ENCODE data around the gene TUB.

TUB gene

DNA sequence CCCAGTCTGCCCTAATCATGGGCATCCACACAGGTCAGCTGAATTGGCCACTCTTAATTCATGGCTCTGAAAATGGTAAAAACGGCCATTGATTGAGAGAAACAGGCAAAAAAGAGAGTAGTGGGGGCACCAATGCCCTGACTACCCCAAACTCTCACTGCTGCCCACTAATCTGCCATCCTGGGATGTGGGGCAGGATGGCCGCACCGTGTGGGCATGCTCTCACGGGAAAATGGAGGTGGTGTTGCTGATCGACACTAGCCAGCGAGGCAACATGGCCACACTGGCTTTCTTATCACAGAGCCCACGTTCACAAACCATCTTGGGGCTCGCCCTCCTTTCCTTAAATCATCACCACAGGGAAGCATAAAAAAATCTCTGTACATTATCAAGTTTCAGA is 11.2 kb upstream of the TUB start:
- DNase-seq: no peak

DNA sequence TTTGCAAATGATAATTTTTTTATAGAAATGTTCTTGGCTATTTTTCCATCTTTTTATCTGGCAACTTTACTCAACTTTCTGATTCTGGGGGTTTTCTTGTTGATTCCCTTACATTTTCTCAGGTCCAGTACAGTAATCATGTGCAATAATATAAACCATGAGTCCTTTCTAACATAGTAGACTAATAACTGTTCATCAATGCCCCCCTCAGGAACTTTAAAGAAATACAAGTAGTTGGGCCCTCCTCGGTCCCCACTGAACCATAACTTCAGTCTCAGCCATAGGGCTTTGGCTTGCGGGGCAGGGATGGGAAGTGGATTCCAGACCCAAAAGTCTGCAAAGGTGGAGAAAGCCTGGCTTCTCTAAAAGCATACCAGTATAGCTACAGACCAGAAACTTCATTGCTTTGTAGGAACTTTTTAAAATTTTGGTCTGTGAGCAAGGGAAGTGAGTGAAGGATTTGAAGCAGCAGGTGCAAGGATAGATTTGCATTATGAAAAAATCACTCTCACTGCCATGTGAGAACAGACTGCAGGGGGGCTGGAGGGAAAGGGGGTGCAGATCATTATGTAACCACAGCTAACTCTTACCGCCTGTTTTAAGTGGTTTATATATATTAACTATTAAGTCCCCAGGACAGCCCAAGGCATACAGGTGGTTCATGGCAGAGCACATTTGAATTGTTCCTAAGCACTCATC is 10.4 kb upstream of the TUB start:
- DNase-seq: no peak

DNA sequence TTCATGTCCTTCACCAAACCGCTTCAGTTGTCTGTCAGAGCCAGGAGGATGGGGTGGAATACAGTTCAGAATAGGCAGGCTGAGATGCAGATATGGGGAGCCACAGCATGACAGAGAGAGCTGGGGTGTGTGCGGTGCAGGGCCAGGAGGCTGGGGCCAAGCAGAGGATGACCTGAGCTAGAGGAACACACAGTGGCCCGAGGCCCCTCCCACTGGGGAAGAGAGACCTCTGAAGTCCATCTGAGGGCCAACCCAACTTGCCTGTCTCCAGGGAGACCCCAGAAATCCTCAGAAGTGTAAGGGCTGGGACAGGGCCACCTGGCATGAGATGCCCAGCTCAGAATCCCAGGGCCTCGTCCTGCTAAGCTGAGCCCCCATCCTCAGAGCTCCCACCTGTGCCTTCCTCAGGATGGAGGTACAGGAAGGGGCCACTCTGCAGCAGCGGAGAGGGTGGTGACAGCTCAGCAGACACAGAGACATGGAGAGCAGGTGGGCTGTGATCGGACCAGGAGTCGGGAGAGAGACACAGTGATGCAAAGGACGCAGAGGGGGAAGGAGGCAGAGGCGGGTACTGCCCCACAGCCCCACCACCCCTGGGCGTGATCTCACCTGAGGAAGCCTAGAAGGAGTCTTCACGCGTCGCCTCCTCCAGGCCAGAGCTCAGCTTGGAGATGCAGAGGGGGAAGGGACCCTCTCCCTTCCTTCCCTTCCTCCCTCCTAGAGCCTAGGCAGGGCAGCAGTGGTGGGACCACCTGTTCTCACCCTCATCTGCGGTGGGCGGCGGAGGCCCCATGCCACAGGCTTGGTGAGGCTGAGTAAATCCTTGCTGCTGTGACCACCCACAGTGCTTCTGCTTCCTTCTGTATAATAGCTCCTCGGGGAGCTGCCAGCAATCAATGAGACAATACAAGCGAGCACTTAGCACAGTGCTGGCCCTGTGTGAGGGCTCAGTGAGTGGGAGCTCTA is 9.1 kb upstream of the TUB start:
- DNase-seq: no peak

DNA sequence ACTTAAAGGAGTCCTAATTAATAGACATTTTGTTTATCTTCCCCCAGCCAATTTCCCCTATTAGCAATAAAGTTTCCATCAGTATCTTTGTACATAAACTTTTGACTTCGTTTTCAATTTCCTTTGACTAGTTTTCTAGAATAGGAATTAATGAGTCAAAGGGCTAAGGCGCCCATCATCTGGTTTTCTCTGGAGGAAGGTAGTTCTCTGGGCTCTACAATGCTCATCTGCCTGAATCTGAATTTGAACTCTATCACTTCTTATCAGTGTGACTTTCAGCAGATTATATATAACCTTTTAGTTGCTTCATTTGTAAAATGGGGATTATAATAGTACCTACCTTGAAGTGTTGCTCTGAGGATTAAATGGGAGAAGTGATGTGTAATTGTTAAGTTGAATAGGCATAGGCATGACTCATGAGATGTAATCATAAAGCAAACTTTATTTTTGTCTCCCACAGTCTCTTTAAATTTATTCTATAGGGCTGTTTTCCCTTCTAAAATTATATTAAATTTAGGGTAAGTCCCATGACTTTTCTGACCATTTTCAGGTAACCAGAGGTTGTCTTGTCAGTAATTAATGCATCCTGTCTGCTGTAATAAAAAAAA is 5.8 kb upstream of the TUB start:
- DNase-seq: no peak

DNA sequence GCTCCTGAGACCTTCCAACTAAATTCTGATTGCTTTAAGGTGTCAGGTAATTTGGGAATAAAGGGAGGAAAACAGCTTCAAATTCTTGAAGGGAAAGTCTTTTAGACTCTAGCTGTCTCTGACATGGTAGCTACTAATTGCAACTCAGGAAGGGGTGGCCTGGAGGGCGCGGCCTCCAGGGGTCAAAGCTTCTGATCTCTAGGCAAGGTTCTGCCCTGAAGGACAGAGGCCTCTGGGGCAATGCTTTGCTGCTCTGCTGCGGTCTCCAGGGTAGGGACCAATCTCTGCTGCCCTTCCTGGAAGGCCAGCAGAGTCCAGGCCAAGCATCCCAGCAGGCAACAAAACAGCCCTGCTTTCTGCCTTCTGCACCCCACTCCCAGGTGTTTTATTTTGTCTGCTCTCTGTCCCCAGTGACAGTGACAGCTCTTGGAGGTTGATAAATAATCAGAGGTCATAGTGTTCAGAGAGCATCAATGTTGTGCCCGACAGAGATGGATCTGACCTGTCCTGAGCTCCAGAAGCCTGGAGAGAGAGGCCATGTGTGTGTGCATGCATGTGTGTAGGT is 1.8 kb upstream of the TUB start:
- no peak for DNase-seq

DNA sequence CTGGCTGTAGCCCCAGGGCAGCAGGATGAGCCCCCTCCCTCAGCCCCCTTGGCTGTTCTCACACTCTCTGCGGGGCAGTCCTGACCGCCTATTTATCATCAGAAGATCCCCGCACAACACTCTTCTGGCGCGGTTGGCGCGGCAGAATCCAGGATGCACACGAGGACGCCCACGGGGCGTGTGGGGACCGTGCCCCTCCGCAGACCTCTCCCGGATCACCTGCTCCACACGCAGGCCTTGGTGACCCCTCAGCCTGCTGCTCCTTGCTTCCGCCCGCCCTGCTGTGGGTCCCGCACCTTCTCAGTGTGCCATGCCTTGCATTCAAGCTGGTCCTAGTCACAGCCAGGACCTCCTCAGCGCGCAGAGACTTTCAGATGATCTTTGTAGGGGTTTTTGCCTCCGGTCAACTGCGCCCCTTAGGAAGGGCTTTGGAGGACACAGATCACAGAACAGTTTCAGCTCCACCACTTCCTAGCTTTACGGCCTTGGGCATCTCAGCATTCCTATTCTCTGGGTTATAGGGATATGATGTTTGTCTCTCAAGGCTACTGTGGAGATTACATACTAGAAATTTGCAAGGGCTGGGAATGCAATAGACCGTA is 841 bp upstream of the TUB start:
- no peak for DNase-seq

DNA sequence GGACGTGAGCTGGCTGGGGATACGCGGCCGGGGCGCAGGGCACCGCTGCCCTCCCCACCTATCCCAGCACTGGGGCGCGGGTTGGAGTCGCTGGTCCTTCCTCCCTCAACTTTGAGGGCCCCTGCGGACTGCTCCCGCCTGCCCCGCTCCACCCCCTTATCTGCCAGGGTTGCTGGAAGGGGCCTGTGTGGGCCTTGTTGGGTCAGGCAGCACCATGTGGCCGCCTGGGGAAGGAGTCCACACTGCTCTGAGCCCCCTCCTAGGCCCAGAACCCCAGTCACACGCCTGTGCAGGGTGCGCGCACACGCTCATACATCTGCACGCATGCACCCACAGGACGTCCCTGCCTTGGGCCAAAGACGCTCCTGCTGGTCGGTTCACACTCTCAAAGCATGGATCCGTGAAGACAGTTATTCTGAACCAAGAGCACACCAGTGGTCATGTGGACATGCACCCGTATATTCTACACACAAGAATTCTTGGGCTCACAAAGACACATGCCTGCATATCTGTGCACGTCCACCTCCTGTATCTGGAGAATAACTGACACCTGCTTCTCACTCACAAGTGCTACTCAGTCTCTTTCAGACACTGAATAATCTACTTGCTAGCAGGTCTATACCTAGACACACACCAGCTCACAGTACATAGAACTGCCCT is 710 bp downstream of the TUB start:
- no peak for DNase-seq

DNA sequence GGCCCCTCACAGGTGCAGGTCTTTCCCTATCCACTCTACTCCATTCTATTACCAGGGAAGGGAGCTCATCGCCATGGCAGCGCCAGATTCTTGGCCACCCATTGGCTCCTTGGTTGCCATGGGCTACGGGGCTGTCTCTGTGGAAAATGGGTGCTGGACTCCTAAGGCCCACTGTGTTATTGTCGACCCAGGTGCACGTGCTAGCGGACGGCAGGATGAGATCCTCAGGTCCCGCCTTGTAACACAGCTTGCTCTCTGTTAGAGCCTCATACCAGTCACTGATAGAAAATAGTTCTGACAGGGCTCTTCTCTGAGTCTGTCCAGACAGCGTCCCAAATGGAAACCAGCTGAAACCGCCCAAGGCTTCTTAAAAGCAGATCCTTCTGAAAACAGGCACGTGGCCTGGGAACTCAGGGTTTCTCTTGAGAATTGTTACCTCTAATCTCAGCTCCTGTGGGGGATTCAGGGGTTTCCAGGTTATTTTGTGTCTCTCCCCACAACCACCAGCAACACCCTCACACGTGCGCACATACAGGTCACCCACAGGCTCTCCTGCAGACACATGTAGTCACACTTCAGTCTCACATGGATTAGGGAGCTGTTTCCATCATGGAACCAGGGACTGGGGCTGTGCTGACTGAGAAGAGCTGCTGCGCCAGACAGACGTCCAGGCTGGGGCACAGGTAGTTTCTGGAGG is 1.5 kb downstream of the TUB start:
- DNase-seq: no peak

DNA sequence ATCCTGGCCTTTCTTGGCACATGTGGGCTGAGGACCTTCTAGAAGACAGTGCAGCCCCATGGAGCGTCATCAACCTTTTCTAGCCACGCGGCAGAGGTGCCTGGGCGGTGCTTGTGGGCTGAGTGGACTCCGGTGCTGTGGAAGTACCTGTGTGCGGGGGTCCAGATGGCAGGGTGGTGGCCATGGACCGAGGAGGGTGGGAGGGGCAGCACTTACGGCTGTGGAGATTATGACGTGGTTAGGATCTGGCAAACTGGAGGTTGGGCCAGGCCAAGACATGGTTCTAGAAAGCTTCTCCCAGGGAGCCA is 2.0 kb downstream of the TUB start:
- DNase-seq: no peak

DNA sequence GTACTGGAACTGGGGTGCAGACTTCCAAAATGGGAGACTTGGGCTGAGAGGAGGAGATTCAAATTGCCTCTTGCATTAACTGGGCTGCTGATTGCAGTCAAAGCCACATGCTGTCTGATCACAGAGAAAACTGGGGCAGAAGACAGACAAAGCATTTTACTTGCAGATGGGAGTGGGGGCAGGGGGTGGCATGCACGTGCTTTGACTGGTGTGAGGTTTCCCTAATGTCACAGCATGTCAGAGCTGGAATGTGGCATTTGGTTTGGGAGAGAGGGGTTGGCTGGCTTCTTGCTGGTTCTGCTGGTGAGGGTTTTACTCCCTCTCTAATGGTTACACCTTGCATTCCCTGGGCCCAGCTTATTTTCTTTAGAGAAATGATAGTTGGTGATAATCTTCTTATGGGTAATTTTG is 2.9 kb downstream of the TUB start:
- no peak for DNase-seq

DNA sequence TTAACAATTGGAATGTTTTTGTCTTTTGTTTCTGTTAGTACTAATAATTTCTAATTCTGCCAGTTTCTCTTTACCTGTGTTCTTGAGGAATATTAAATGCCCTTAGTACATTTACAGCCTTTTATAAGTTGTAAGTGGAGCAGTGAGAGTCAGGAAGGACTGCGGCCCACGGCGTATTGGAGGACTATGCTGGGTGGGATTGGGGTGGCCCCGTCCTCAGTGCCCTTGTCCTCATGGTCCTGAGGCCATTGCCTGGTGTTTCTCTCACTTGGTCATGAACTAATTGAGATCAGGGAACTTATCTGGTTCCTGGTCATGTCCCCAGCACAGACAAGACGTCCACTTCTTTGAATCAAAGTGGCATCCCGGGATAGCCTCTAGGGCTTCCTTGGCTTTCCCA is 3.3 kb downstream of the TUB start:
- no peak for DNase-seq

DNA sequence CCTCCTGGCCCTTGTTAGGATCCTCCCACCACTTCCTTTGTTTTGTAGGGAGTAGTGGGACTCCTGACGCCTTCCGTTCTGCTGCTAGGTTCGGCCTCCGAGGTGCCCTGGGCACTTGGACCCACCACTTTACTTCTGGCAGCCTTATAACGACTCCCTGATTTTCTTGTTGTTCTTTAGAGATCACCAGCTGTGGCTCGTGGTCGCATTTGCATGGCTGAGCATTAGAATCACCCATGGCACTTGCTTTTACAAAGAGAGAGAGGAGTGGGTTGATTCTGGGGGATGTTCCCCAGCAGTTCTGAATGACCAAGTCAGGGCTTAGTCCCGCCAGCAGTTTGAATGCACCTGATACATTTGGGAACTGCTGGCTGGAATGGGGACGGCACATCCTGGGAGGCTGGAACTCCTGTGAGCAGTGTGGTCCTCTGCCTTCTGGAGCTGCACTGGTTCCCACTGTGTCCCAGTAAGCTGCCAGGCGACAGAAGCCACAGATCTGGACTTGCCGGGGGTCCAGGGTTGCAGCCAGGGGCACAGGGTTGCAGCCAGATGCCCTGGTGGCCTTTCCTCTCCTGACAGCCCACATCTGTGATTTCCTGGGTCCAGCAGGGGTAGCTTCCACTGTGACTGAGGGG is 4.1 kb downstream of the TUB start:
- no peak for DNase-seq

DNA sequence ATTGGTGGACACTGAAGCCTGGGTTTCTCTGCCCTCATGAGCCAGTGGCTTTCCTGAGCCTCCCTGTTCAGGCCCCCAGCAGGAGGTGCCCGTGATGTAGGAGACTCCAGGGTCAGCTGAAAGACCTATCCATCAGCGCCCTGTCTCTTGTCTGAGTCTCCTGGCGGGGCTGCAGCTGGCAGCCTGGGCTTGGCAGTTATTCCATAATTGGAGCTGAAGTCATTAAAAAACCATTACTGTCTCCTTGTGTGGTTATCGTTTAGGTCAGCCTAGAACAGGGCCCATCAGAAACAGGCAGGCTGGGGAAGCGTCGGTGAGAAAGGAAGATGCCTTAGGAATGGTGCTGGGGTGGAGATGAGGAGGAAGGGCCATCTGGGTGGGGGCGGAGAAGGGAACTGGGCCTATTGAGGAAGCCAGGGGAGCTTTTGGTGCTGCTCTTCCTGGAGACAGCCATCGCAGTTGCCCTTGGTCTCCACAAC is 5.0 kb downstream of the TUB start:
- no peak for DNase-seq

DNA sequence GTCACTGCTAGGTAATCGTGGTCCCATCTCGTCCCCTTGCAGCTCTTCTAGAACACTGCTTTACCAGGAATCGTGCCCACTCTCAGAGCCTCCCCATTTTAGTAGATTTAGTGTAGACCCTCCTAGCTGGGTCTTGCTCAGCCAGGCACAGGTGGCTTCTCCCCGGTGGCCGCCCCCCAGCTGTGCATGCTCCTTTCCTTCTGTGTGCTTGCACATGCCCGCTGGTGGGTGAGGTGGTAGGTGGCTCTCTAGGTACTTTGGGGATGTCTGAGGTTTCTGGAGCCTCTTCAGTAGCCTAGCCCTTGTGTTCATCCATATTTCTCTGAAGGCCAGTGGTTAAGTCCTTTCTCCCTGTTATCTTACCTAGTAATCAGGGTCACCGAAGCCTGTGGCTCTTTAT is 5.6 kb downstream of the TUB start:
- no peak for DNase-seq

DNA sequence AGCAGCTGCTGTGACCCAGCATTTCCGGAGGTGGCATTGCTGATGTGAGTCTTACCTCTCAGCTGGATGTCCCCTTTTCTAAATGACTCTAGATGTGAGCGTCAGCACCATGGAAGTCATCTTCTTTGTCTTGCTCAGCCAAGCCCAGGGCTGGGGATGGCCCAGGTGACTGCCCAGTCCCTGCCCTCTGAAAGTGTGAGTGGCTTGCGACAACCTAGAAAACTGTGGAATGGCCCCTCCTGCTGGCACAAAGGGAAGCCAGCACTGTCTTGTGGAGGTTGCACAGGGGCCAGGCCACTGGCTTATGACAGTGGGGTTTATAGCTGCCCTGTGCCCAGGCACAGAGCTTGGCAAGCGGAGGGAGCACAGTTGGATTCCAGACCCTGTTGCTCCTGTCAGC is 6.2 kb downstream of the TUB start:
- DNase-seq: no peak

DNA sequence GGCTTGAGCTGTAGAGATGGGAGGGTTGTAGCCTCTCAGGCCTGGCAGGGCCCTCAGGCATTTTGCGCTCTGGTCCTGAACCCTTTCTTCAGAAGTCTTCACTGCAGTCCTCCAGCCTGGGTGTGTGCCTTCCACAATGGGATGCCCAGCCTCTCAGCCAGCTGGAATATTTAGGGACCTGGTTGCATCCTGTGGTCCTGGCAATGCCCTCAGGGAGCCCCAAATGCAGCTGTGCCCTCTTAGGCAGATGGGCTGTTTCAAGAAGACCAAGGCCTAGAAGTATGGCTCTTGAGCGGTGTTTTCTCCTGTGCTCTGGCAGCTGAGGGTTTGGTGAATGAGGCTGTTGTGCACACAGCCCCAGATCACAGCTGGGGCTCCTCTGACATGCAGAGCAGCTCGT is 6.7 kb downstream of the TUB start:
- DNase-seq: no peak

DNA sequence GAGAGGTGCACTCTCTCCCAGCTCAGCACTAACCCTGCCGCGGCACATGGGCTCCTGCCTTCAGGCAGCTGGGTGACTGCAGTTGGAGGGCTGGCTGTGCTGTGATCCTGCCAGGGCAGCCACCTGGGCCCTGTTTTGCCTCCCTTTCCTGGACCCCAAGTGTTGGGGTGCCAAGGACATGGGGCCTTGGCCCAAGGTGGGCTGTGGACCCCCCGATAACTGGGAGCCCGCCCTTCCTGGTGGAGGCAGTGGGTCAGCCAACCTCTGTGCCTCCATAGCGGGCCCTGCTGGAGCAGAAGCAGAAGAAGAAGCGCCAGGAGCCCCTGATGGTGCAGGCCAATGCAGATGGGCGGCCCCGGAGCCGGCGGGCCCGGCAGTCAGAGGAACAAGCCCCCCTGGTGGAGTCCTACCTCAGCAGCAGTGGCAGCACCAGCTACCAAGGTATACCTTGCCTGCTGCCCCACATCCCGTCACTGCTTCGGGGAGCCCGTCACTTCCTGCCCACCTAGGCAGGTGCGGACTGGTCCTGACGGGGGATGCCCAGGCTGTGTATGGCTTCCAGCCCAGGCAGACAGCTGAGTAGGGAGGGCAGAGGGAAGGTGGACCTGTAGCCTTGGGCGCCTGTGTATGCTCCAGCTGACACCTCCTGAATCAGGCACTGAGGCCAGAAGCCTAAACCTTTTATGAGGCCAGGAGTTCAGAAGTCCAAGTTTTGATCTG is 8.9 kb downstream of the TUB start:
- DNase-seq: no peak

DNA sequence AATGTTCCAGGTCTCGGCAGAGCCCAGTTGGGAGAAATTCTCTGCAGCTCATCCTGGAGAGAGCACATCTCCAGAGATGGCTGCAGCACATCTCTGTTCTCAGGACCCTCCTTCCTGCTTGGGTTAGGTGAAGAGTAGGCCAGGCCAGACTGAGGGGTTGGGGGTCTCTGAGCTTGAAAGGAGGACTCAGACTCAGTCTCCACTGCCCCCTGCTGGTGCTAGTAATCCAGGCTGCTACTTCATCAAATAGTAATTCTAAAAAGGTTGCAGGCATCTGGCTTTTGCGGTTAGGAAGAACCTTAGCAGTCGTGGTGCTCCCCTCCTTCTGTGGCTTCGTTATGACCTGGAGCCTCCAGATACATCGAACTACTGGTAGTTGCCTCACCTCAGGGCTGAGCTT is 9.7 kb downstream of the TUB start:
- no peak for DNase-seq

DNA sequence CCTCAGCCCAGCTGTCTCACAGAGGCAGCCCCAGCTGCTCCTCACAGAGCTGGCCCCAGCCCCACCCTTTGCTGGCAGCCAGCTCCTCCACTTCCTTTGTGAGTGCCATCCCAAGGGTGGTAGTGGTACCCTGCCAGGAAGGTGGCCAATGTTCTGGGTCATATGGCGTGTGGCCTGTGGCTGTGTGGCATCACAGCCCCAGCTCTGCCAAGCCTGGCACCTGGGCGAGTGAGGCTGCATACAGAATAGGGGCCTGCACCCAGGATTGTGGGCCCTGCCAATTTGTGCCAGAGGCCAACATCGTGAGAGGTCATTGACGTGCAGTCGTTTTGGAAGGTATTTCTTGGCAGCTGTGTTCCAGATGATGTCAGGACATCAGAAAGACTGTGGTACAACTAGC is 10.7 kb downstream of the TUB start:
- no peak for DNase-seq

DNA sequence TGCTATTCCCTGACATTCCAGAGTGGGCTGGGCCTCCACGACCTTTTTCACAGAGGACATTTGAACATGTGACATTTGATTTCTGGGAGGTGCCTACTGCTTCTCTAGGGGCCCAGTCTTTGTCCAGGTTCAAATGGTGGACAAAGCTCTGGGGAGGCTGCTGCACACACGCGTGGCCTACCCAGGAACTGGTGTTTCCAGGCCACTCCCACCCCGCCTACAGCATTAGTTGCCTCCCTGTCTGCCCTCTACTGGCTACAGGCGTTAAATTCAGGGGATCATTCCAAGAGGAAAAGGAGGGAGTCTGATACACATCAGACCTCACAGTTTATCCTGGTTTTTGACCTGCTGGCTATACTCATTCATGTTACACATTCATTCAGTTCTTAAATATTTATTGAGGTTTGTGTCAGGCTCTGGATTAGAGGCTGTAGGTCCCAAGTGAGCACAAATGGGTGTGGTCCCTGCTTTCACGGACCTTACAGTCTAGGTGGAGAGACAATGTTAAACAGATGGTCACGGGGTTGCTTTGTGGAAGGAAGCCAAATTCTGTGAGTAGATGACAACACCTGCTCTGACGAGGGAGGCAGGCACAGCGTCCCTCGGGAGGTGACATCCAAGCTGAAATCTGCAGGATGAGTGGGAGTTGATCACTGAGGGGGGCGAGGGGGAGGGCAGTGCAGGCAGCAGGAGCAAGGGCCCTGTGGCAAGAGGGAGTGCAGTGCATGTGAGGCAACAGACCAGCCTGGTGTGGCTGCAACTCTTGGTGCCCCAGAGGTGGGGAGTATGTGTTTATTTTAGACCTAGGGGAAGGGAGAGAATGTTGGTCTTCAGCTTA is 11.8 kb downstream of the TUB start:
- DNase-seq: no peak

Data from CD4-positive, alpha-beta T cell treated with Interferon gamma for 1 hour (primary cell).